Sigmoid colon (tissue), 4 donors: ENCODE data around the gene GAA.

Experiments used
- EP300 ChIP-seq, 4 donors: sonication (generic); formaldehyde crosslinking; IDR thresholded peaks; one replicate each; pipeline ENCODE4 v1.6.1; 2017; ENCODE audit warnings: antibody characterized with exemption in 4 of 4
- TF ChIP-seq, protein P1 (sequence below), 4 experiments: fragments of 450-650 bp in 3 of 4; fragments of 200-600 bp in 1 of 4; IDR thresholded peaks; one replicate each; pipeline ENCODE4 v1.5.1; 2016 to 2019; ENCODE audit warnings: antibody characterized with exemption in 4 of 4, mild to moderate bottlenecking in 3 of 4, moderate library complexity in 2 of 4

DNA sequence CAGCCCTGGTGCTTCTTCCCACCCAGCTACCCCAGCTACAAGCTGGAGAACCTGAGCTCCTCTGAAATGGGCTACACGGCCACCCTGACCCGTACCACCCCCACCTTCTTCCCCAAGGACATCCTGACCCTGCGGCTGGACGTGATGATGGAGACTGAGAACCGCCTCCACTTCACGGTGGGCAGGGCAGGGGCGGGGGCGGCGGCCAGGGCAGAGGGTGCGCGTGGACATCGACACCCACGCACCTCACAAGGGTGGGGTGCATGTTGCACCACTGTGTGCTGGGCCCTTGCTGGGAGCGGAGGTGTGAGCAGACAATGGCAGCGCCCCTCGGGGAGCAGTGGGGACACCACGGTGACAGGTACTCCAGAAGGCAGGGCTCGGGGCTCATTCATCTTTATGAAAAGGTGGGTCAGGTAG lies 3.6 kb downstream of the GAA start:
- TF ChIP-seq, protein P1, sequence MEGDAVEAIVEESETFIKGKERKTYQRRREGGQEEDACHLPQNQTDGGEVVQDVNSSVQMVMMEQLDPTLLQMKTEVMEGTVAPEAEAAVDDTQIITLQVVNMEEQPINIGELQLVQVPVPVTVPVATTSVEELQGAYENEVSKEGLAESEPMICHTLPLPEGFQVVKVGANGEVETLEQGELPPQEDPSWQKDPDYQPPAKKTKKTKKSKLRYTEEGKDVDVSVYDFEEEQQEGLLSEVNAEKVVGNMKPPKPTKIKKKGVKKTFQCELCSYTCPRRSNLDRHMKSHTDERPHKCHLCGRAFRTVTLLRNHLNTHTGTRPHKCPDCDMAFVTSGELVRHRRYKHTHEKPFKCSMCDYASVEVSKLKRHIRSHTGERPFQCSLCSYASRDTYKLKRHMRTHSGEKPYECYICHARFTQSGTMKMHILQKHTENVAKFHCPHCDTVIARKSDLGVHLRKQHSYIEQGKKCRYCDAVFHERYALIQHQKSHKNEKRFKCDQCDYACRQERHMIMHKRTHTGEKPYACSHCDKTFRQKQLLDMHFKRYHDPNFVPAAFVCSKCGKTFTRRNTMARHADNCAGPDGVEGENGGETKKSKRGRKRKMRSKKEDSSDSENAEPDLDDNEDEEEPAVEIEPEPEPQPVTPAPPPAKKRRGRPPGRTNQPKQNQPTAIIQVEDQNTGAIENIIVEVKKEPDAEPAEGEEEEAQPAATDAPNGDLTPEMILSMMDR (IDR thresholded peaks at IDR 0.05), result no peak
- TF ChIP-seq EP300 (IDR thresholded peaks at IDR 0.05), result no peak
